Stomach (tissue), 4 donors: ENCODE results near the gene RBL1.

Experiments used
- POLR2A ChIP-seq, 4 donors: fragments of 450-650 bp; IDR thresholded peaks; one replicate each; pipeline ENCODE4 v1.6.1; 2016; ENCODE audit warnings: antibody characterized with exemption in 4 of 4, control low read depth in 2 of 4, mild to moderate bottlenecking in 1 of 4, moderate library complexity in 1 of 4
- POLR2AphosphoS5 ChIP-seq, 3 donors: sonication (generic); formaldehyde crosslinking; IDR thresholded peaks; one replicate each; pipeline ENCODE4 v1.6.1; 2016; ENCODE audit warnings: antibody characterized with exemption in 3 of 3
- TF ChIP-seq, protein P1 (sequence below), 7 experiments: fragments of 450-650 bp in 4 of 7; fragments of 200-600 bp in 3 of 7; sonication (generic) in 3 of 7; IDR thresholded peaks; one replicate each; pipeline ENCODE4 v1.5.1; 2016 to 2019; ENCODE audit warnings: antibody characterized with exemption in 7 of 7, control low read depth in 2 of 7, mild to moderate bottlenecking in 1 of 7

DNA sequence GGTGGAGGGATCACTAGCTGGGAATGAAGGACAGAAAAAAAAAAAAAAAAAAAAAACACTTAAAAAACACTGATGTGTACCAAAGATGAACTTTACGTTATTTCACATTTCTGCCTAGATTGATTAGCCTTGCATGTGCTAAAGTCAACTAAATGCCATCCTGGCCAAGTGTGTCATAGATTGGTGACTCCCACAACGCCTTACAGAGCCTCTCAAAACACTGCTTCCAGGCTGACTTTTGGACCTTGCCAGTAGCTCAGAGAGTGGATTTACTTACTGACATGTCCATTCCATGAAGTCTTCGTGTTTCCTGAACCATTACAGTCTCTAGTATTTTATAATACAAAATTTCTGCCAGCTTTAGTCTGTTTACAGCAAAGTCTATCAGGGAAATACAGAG, 40.5 kb downstream of the RBL1 start:
- no peak for TF ChIP-seq POLR2A (IDR thresholded peaks at IDR 0.05)
- TF ChIP-seq, protein P1, sequence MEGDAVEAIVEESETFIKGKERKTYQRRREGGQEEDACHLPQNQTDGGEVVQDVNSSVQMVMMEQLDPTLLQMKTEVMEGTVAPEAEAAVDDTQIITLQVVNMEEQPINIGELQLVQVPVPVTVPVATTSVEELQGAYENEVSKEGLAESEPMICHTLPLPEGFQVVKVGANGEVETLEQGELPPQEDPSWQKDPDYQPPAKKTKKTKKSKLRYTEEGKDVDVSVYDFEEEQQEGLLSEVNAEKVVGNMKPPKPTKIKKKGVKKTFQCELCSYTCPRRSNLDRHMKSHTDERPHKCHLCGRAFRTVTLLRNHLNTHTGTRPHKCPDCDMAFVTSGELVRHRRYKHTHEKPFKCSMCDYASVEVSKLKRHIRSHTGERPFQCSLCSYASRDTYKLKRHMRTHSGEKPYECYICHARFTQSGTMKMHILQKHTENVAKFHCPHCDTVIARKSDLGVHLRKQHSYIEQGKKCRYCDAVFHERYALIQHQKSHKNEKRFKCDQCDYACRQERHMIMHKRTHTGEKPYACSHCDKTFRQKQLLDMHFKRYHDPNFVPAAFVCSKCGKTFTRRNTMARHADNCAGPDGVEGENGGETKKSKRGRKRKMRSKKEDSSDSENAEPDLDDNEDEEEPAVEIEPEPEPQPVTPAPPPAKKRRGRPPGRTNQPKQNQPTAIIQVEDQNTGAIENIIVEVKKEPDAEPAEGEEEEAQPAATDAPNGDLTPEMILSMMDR (IDR thresholded peaks at IDR 0.05) = no peak
- TF ChIP-seq POLR2AphosphoS5 (IDR thresholded peaks at IDR 0.05) = no peak
